ENCODE data around the gene MPZL3.
A peak's percentile ranks its signal among the peaks of the same experiment; 100 is the strongest.
"Not testable (repeated sequence)": the region's sequence is repeated elsewhere in the genome, so short reads cannot be mapped to it uniquely, and the experiment has no call there.

Gene MPZL3

GRCh38 chr11:118184784-118185579, 67.2 kb downstream of the MPZL3 start:
- no peak for DNase-seq (ENCODE audit: low read depth in 2 of 2)

GRCh38 chr11:118183691-118184090, 68.5 kb downstream of the MPZL3 start:
- not testable (repeated sequence) for DNase-seq (ENCODE audit: low read depth in 2 of 2)

GRCh38 chr11:118180300-118180703, 71.9 kb downstream of the MPZL3 start:
- DNase-seq (ENCODE audit: low read depth in 2 of 2) = peak in 1 of 2 donors; percentile 7

DNA sequence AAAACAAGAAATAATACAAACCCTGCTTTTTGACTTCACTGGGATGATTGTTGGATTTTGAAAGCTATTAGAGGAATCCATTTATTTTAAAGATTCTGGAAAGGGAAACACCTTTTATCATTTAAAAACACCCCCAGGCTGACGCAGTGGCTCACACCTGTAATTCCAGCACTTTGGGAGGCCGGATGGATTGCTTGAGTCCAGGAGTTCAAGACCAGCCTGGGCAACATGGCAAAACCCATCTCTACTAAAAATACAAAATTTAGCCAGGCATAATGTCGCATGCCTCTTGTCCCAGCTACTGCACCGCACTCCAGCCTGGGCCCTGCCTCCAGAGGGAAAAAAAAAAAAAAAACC, 75.4 kb downstream of the MPZL3 start:
- DNase-seq (ENCODE audit: low read depth in 2 of 2) = no peak

Measured in stimulated activated CD4-positive, alpha-beta T cell treated with anti-CD3 and anti-CD28 coated beads, Interleukin-1b, Interleukin-23, amount 100 ng/mL, for 4 hours (primary cell).